B cell (primary cell): ENCODE results near the gene PPP2R2C.

Source experiments
- EZH2 ChIP-seq: IDR thresholded peaks from 2 replicates; pipeline ENCODE4 v1.6.1; 2012; ENCODE audit warnings: borderline replicate concordance, low read depth, mild to moderate bottlenecking, moderate library complexity, low read length; ENCODE audit not compliant: insufficient read depth, poor library complexity, severe bottlenecking
- TF ChIP-seq, protein P1 (sequence below): fragments of 200-600 bp; IDR thresholded peaks from one replicate; pipeline ENCODE4 v1.8.0; 2022; ENCODE audit warnings: antibody characterized with exemption, mild to moderate bottlenecking

- TF ChIP-seq, protein P1, sequence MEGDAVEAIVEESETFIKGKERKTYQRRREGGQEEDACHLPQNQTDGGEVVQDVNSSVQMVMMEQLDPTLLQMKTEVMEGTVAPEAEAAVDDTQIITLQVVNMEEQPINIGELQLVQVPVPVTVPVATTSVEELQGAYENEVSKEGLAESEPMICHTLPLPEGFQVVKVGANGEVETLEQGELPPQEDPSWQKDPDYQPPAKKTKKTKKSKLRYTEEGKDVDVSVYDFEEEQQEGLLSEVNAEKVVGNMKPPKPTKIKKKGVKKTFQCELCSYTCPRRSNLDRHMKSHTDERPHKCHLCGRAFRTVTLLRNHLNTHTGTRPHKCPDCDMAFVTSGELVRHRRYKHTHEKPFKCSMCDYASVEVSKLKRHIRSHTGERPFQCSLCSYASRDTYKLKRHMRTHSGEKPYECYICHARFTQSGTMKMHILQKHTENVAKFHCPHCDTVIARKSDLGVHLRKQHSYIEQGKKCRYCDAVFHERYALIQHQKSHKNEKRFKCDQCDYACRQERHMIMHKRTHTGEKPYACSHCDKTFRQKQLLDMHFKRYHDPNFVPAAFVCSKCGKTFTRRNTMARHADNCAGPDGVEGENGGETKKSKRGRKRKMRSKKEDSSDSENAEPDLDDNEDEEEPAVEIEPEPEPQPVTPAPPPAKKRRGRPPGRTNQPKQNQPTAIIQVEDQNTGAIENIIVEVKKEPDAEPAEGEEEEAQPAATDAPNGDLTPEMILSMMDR: no peak
- no peak for TF ChIP-seq EZH2
Measured at GRCh38 chr4:6443035-6444023, 29.1 kb downstream of the PPP2R2C start.
